NCI-H1930 (cell line): ENCODE measurements around the gene DDB1.
A peak's percentile ranks its signal among the peaks of the same experiment; 100 is the strongest.
"Not testable (repeated sequence)": the region's sequence is repeated elsewhere in the genome, so short reads cannot be mapped to it uniquely, and the experiment has no call there.

ENCODE experiments used
- DNase-seq, 2 experiments: peaks; one replicate each; lab custom pipeline; 2025; lab: John Stamatoyannopoulos, UW

Gene DDB1

DNA sequence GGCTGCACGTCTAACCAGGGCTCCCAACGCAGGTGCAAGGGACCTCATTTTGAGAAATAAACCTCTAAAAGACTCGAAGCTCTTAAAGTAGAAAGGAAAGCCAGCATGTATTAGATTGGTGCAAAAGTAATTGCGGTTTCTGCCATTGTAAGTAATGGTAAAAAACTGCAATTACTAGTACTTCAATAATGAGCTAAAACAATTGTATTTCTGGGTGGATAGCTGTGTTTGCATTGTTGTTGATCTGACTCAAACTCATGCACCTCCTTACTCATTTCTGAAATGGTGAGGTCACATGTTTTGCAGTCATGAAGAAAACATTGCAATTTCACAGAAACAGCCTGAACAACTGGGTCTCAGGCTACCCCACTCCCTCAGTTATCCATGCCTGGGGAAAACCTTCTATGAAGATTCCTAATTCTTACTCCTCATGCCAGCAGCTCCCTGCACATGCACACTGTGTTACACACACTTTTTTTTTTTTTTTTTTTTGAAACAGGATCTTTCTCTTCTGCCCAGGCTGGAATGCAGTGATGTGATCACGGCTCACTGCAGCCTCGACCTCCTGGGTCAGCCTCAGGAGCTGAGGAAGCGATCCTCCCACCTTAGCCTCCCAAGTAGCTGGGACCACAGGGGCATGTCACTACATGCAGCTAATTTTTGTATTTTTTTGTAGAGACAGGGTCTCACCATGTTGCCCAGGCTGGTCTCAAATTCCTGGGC lies 62.4 kb downstream of the DDB1 start:
- no peak for DNase-seq

DNA sequence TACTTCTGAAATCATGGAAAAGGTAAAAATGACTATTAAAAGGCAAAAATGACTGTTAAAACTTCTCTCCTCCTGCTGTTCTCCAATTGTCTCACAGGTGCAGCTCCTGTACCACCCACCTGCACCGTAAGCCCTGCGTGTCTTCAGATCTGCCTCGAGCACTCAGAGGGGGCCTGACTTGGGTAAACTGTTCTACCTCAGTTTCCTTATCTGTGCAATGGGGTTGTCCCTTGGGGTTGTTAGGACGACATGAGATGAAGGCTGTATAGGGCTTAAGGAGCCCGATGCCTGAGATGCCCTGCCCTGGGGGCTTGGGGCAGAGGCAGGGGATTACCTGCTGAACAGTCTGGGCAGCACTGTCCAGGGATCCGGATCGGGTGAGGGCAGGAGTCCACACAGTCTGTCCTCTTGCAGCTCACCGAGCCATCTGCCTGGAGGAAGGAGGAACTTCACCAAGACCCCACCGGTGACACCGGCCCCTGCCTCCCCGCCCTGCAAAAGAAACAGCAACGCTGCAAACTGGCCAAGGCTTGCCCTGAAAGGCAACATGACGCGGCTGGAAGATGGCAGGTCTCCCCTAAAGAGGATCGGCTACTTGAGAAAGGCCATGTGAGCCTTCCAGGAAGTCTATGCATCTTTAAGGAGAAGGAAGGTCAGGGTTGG lies 64.2 kb downstream of the DDB1 start:
- no peak for DNase-seq

DNA sequence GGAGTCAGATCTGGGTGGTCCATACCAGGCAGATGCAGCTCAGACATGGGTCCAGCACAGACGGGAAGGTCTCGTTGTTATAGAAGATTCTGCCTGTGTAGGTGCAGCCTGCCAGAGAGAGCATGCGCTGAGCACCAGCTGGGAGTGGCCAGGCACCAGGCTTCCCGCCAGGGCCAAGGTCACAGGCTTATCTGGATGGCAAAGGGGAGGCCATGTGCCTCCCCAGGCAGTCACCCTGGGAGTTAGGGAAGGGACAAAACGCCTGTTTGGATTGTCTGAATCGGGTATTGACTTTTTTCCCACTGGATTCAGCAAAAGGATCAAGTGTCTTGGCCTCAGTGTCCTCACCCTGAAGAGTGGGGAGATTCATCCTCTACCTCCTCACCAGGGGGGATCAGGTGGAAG lies 65.5 kb downstream of the DDB1 start:
- no peak for DNase-seq

DNA sequence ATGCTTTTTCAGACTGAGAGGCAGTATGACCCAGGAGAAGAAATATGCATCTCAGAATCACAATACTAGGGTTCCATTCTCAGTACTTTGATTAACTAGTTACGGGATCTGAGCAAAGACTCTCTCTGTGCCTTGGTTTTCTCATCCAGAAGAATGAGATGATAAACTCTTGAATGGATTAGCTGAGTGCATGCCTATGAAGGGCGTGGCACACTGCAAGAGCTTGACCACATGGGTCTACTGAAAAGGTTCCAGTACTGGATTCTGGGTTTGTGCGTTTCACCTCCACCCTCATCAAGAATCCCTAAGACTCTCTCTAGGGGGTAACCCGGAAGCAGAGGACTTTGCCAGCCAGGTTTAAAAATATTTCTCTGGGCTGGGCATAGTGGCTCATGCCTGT lies 66.3 kb downstream of the DDB1 start:
- no peak for DNase-seq

- DNase-seq = no peak
Observed at GRCh38 chr11:61265357-61265756, 67.5 kb downstream of the DDB1 start.

GRCh38 chr11:61264795-61265194 lies 68.1 kb downstream of the DDB1 start:
- no peak for DNase-seq

DNA sequence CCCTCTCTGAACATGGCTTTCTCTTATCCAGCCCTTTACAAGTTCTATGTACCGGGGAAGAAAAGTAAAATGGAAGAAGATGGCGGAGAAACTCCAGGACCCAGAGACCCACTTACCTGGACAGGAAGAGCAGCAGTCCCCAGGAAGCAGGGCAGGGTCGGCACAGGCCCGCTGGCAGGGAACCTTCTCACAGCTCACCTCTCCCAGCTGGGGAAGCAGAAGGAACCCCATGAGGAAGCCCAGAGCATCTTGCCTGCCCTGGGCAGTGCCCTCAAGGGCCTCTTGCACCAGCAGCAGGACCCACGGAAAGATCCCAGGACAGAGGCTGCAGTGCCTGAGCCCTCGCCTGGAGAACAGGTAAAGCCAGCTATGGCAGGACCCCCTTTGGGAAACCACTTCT lies 68.5 kb downstream of the DDB1 start:
- DNase-seq = no peak

- no peak for DNase-seq
Observed at GRCh38 chr11:61259363-61259762, 73.5 kb downstream of the DDB1 start.

GRCh38 chr11:61258546-61258945 lies 74.4 kb downstream of the DDB1 start:
- DNase-seq = no peak

- no peak for DNase-seq
Observed at GRCh38 chr11:61256710-61257482, 76.0 kb downstream of the DDB1 start.

- peak in 1 of 2 experiments; percentile 18 for DNase-seq
Observed at GRCh38 chr11:61254403-61255025, 78.4 kb downstream of the DDB1 start.

GRCh38 chr11:61252332-61252731 lies 80.6 kb downstream of the DDB1 start:
- DNase-seq = not testable (repeated sequence)

DNA sequence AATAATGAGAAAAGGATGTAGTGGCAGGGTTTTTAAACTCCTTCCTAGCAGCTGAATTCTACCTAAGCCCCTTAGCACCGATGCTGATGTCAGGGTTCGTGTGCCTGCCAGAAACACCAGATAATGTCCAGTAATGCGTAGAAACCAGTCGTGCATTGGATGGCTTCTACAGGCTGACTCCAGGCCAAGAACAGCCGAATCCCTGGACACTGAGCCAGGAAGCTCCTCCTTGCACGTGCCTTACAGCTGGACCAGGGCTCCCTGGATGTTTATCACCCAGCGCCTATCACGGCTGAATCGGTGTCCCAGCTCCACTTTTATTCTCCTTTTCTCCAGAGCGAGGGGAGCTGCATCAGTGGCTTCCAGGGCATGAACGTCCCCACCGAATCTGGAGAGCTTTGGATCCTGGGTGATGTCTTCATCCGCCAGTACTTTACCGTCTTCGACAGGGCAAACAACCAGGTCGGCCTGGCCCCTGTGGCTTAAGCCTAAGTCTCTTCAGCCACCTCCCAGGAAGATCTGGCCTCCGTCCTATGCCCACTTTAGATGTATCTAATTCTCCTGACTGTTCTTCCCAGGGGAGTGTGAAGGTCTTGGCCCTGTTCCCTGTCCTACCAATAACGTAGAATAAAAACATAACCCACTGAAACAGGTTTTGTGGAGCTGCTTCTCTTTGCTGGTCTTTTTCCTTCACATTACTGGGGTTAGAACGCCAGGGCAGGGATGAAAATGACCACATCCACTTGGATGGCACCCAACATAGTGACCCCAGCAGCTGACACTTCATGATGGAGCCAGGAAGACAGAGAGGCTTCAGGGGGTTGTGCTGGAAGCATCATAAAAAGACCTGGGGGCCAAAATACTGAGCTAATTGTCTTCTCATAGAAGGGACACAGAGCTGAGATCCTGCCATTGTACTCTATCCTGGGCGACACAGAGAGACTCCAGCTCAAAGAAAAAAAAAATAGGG lies 81.8 kb downstream of the DDB1 start:
- not testable (repeated sequence) for DNase-seq
